ENCODE results near the gene SLC66A1.

SLC66A1 gene

DNA sequence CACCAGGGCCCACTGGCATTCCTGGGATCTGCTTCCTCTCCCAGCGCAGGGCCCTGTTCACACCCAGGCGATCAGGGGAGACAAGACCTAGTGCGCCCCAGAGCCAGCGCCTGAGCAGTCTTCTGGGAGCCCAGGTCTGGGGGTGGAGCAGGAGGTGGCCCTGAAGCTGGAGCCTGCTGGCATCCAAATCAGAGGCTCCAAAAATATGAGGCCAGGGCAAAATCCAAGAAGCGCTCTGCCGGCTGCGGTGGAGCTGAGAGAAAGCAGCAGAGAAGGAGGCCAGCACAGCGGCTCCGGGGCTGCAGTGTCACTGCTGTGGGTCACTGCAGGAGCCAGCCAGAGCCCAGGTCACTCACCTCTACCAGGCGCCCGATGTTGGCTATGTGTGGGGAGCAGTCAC lies 32.7 kb downstream of the SLC66A1 start:
- Histone ChIP-seq H3K4me2 (ENCODE audit: low read depth, low read length, poor library complexity, severe bottlenecking) (no peak overlapping the region), H4K20me1 (ENCODE audit: insufficient read depth, low read length, poor library complexity, severe bottlenecking) (no peaks in the 10 kb centered on the region), H3K9ac (ENCODE audit: low read depth, low read length, poor library complexity, severe bottlenecking) (no peak overlapping the region), H3K4me1 (ENCODE audit: insufficient read depth, low read length, poor library complexity, severe bottlenecking) (no peaks in the 10 kb centered on the region), H2AFZ (ENCODE audit: low read length) (no peak overlapping the region), H3K9me2 (replicated peaks; ENCODE audit: low read depth, low read length) (no peaks in the 10 kb centered on the region), H3F3A (ENCODE audit: low read depth) (no peaks in the 10 kb centered on the region), H3K79me2 (ENCODE audit: insufficient read depth, low read length) (no peaks in the 10 kb centered on the region), H3K4me3 (ENCODE audit: low read length, poor library complexity, severe bottlenecking) (no peak overlapping the region), H3K36me3 (ENCODE audit: insufficient read depth, low read length) (peaks cover 60% of the 10 kb centered on the region; the same call in 1 of the 2 replicates), H3K9me3 (ENCODE audit: insufficient read depth, low read depth, low read length) (no peaks in the 10 kb centered on the region), H3K27me3 (ENCODE audit: insufficient read depth, low read length, poor library complexity, severe bottlenecking) (no peaks in the 10 kb centered on the region)
- TF ChIP-seq, protein P1, sequence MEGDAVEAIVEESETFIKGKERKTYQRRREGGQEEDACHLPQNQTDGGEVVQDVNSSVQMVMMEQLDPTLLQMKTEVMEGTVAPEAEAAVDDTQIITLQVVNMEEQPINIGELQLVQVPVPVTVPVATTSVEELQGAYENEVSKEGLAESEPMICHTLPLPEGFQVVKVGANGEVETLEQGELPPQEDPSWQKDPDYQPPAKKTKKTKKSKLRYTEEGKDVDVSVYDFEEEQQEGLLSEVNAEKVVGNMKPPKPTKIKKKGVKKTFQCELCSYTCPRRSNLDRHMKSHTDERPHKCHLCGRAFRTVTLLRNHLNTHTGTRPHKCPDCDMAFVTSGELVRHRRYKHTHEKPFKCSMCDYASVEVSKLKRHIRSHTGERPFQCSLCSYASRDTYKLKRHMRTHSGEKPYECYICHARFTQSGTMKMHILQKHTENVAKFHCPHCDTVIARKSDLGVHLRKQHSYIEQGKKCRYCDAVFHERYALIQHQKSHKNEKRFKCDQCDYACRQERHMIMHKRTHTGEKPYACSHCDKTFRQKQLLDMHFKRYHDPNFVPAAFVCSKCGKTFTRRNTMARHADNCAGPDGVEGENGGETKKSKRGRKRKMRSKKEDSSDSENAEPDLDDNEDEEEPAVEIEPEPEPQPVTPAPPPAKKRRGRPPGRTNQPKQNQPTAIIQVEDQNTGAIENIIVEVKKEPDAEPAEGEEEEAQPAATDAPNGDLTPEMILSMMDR (conservative IDR thresholded peaks at IDR 0.05; ENCODE audit: low read length): no peak
- no peak for TF ChIP-seq EZH2phosphoT487 (IDR thresholded peaks at IDR 0.05; ENCODE audit: borderline replicate concordance)

- Histone ChIP-seq H3K27me3 (ENCODE audit: insufficient read depth, low read length, poor library complexity, severe bottlenecking) (no peaks in the 10 kb centered on the region), H3K79me2 (ENCODE audit: insufficient read depth, low read length) (no peaks in the 10 kb centered on the region), H3K4me2 (ENCODE audit: low read depth, low read length, poor library complexity, severe bottlenecking) (no peak overlapping the region), H3K9ac (ENCODE audit: low read depth, low read length, poor library complexity, severe bottlenecking) (no peak overlapping the region), H3F3A (ENCODE audit: low read depth) (no peaks in the 10 kb centered on the region), H3K4me1 (ENCODE audit: insufficient read depth, low read length, poor library complexity, severe bottlenecking) (no peaks in the 10 kb centered on the region), H4K20me1 (ENCODE audit: insufficient read depth, low read length, poor library complexity, severe bottlenecking) (no peaks in the 10 kb centered on the region), H3K4me3 (ENCODE audit: low read length, poor library complexity, severe bottlenecking) (no peak overlapping the region), H3K36me3 (ENCODE audit: insufficient read depth, low read length) (peaks cover 60% of the 10 kb centered on the region; the same call in 1 of the 2 replicates), H3K9me3 (ENCODE audit: insufficient read depth, low read depth, low read length) (no peaks in the 10 kb centered on the region), H2AFZ (ENCODE audit: low read length) (no peak overlapping the region), H3K9me2 (replicated peaks; ENCODE audit: low read depth, low read length) (no peaks in the 10 kb centered on the region)
- no peak for TF ChIP-seq EZH2phosphoT487 (IDR thresholded peaks at IDR 0.05; ENCODE audit: borderline replicate concordance)
- TF ChIP-seq, protein P1 (conservative IDR thresholded peaks at IDR 0.05; ENCODE audit: low read length): no peak
Measured at GRCh38 chr1:19345391-19345790, 33.3 kb downstream of the SLC66A1 start.

DNA sequence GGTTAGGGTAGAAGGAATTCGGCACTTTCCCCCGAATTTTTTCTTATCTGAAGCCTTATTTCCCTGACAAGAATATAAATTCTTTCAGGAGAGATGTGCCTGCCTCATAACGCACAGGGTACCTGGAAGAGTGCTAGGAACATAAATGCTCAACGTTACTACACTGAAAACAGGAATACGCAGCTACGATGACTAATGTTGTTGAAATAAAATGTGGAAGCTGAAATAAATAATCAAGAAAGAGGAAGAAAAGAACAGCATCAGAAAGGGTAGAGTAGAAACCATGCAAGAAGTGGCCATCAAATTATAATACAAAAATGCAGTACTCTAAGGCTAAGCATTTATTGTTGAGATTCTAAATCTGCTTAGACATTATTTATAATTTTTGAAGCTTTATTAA lies 33.9 kb downstream of the SLC66A1 start:
- H3K9ac ChIP-seq (ENCODE audit: low read depth, low read length, poor library complexity, severe bottlenecking): no peak overlapping the region
- no peaks in the 10 kb centered on the region for H3K9me2 ChIP-seq (replicated peaks; ENCODE audit: low read depth, low read length)
- no peak overlapping the region for H2AFZ ChIP-seq (ENCODE audit: low read length)
- no peaks in the 10 kb centered on the region for H4K20me1 ChIP-seq (ENCODE audit: insufficient read depth, low read length, poor library complexity, severe bottlenecking)
- peaks cover 56% of the 10 kb centered on the region; the same call in 1 of the 2 replicates for H3K36me3 ChIP-seq (ENCODE audit: insufficient read depth, low read length)
- no peak overlapping the region for H3K4me3 ChIP-seq (ENCODE audit: low read length, poor library complexity, severe bottlenecking)
- no peaks in the 10 kb centered on the region for H3K4me1 ChIP-seq (ENCODE audit: insufficient read depth, low read length, poor library complexity, severe bottlenecking)
- H3K9me3 ChIP-seq (ENCODE audit: insufficient read depth, low read depth, low read length): no peaks in the 10 kb centered on the region
- H3K27me3 ChIP-seq (ENCODE audit: insufficient read depth, low read length, poor library complexity, severe bottlenecking): no peaks in the 10 kb centered on the region
- no peaks in the 10 kb centered on the region for H3K79me2 ChIP-seq (ENCODE audit: insufficient read depth, low read length)
- H3K4me2 ChIP-seq (ENCODE audit: low read depth, low read length, poor library complexity, severe bottlenecking): no peak overlapping the region
- H3F3A ChIP-seq (ENCODE audit: low read depth): no peaks in the 10 kb centered on the region
- no peak for TF ChIP-seq EZH2phosphoT487 (IDR thresholded peaks at IDR 0.05; ENCODE audit: borderline replicate concordance)
- TF ChIP-seq, protein P1 (conservative IDR thresholded peaks at IDR 0.05; ENCODE audit: low read length): no peak

Measured in Loucy (cell line).